H1 (cell line): ENCODE measurements around the gene DGKD.

Experiments
- BRCA1 ChIP-seq: IDR thresholded peaks from 2 replicates; pipeline ENCODE4 v1.6.1; 2012; ENCODE audit warnings: low read depth, low read length, improper control_type of control experiment
- CTCF ChIP-seq, 3 experiments: IDR thresholded peaks; 1 replicate in 2 of 3; 2 replicates in 1 of 3; pipeline versions ENCODE4 v1.5.1 to v1.6.1; 2011; ENCODE audit warnings: low read length in 3 of 3, mild to moderate bottlenecking in 3 of 3, inconsistent platforms in 2 of 3, low read depth in 1 of 3, moderate library complexity in 1 of 3; ENCODE audit not compliant: insufficient read depth in 1 of 3; ENCODE audit errors: control extremely low read depth in 1 of 3
- MAX ChIP-seq: IDR thresholded peaks from 2 replicates; pipeline ENCODE4 v1.6.1; 2012; ENCODE audit warnings: inconsistent platforms
- PHF8 ChIP-seq: fragments of 200-600 bp; sonication (generic); conservative IDR thresholded peaks from 2 replicates; pipeline ENCODE4 v1.7.1; 2012; ENCODE audit warnings: low read depth, mild to moderate bottlenecking, inconsistent platforms, low read length, moderate library complexity
- POLR2A ChIP-seq, 2 experiments: IDR thresholded peaks; 1 replicate in 1 of 2; 2 replicates in 1 of 2; pipeline ENCODE4 v1.6.1; 2011; ENCODE audit warnings: low read depth in 2 of 2, low read length in 2 of 2, mild to moderate bottlenecking in 2 of 2; ENCODE audit errors: control extremely low read depth in 1 of 2
- POLR2AphosphoS5 ChIP-seq: IDR thresholded peaks from 2 replicates; pipeline ENCODE4 v1.6.1; 2011; ENCODE audit warnings: low read depth, low read length
- RXRA ChIP-seq: IDR thresholded peaks from 2 replicates; pipeline ENCODE4 v1.6.1; 2011; ENCODE audit warnings: low read depth, mild to moderate bottlenecking, low read length, moderate library complexity; ENCODE audit not compliant: insufficient read depth
- SP4 ChIP-seq: IDR thresholded peaks from 2 replicates; pipeline ENCODE4 v1.6.1; 2012; ENCODE audit warnings: low read length, inconsistent platforms

- TF ChIP-seq MAX (no peak), CTCF (IDR thresholded peaks at IDR 0.05; ENCODE audit: control extremely low read depth in 1 of 3, insufficient read depth in 1 of 3, low read depth in 1 of 3, low read length in 3 of 3) (no peak), PHF8 (no peak), POLR2AphosphoS5 (no peak), BRCA1 (no peak), POLR2A (IDR thresholded peaks at IDR 0.05; ENCODE audit: control extremely low read depth in 1 of 2, low read depth in 2 of 2, low read length in 2 of 2) (no peak), RXRA (no peak), SP4 (no peak)
Measured at GRCh38 chr2:233437439-233437955, 83.2 kb downstream of the DGKD start.
